Endothelial cell of umbilical vein (primary cell): ENCODE results near the gene SH3GL3. TPM values are rescaled to one million over a fixed set of nuclear protein-coding genes. Genes with fewer than 3 reads are reported as not detected.
A peak's percentile ranks its signal among the peaks of the same experiment; 100 is the strongest.

ENCODE experiments used
- BruUV-seq: library from RNA; stranded (reverse); fragments of 400-500 nt; replicated peaks from 2 replicates; lab custom pipeline; 2021; lab: Mats Ljungman, UMichigan
- CTCF ChIA-PET: fragments of 300-600, 350-600 bp; sonication (Branson Sonifier 250); formaldehyde crosslinking; loops from one replicate; lab custom pipeline; 2021; ENCODE audit warnings: antibody characterized with exemption, inconsistent platforms; lab: Charles Lee
- POLR2A ChIA-PET: fragments of 300-600, 350-600 bp; sonication (Branson Sonifier 250); formaldehyde crosslinking; loops from one replicate; lab custom pipeline; 2021; ENCODE audit warnings: antibody characterized with exemption, inconsistent platforms; lab: Charles Lee
- DNase-seq: peaks from one replicate; pipeline ENCODE4 v3.0.0-alpha.2; 2011; ENCODE audit warnings: low read depth, low spot score
- FAIRE-seq: peaks from 2 replicates; lab custom pipeline; 2011; peaks lifted over from hg19 to GRCh38; lab: Jason Lieb, UNC
- H2AFZ ChIP-seq: 2 replicates; pipeline ENCODE4 v1.6.0; 2012; ENCODE audit warnings: low read depth, low read length, control low read depth, inconsistent platforms
- H3K27ac ChIP-seq: 2 replicates; pipeline ENCODE4 v1.5.1; 2011; ENCODE audit warnings: low read depth, mild to moderate bottlenecking, control low read depth, low read length, moderate library complexity; ENCODE audit not compliant: insufficient read depth
- H3K27me3 ChIP-seq, 2 experiments: 2 replicates each; pipeline versions ENCODE4 v1.6.0 to v1.6.1; 2011; ENCODE audit warnings: low read length in 2 of 2, mixed read lengths in 1 of 2; ENCODE audit not compliant: control insufficient read depth in 2 of 2, insufficient read depth in 2 of 2
- H3K36me3 ChIP-seq, 2 experiments: 2 replicates in 1 of 2; 3 replicates in 1 of 2; pipeline ENCODE4 v1.5.1; 2011; ENCODE audit warnings: low read length in 2 of 2, mild to moderate bottlenecking in 1 of 2, moderate library complexity in 1 of 2; ENCODE audit not compliant: control insufficient read depth in 2 of 2, insufficient read depth in 2 of 2; ENCODE audit errors: extremely low read depth in 1 of 2
- H3K4me1 ChIP-seq: 3 replicates; pipeline ENCODE4 v1.5.1; 2011; ENCODE audit warnings: mild to moderate bottlenecking, low read length; ENCODE audit not compliant: control insufficient read depth, insufficient read depth; ENCODE audit errors: extremely low read depth
- H3K4me2 ChIP-seq: 2 replicates; pipeline ENCODE4 v1.6.1; 2011; ENCODE audit warnings: low read length, control low read depth, mixed read lengths; ENCODE audit not compliant: insufficient read depth
- H3K4me3 ChIP-seq, 3 experiments: fragments of 200-600 bp in 1 of 3; sonication (generic), shearing (Covaris generic) in 1 of 3; replicated peaks in 1 of 3; 2 replicates each; pipeline ENCODE4 v1.5.1; 2011 to 2016; ENCODE audit warnings: control low read depth in 3 of 3, low read length in 3 of 3, mild to moderate bottlenecking in 2 of 3, inconsistent platforms in 1 of 3, low read depth in 1 of 3, moderate library complexity in 1 of 3; ENCODE audit not compliant: insufficient read depth in 1 of 3
- H3K79me2 ChIP-seq: 2 replicates; pipeline ENCODE4 v1.6.0; 2012; ENCODE audit warnings: low read length, inconsistent platforms; ENCODE audit not compliant: control insufficient read depth, insufficient read depth
- H3K9ac ChIP-seq: replicated peaks from 2 replicates; pipeline ENCODE3; 2011; ENCODE audit warnings: low read length, control low read depth; ENCODE audit not compliant: insufficient read depth; ENCODE audit errors: extremely low read depth
- H3K9me1 ChIP-seq: replicated peaks from 3 replicates; pipeline ENCODE4 v1.6.0; 2011; ENCODE audit warnings: mild to moderate bottlenecking, low read length; ENCODE audit not compliant: control insufficient read depth, insufficient read depth; ENCODE audit errors: extremely low read depth
- H3K9me3 ChIP-seq: replicated peaks from 2 replicates; pipeline ENCODE4 v1.5.1; 2012; ENCODE audit warnings: low read length, inconsistent platforms; ENCODE audit not compliant: control insufficient read depth, insufficient read depth
- H4K20me1 ChIP-seq: replicated peaks from 2 replicates; pipeline ENCODE3; 2011; ENCODE audit warnings: mild to moderate bottlenecking, low read length; ENCODE audit not compliant: control insufficient read depth, insufficient read depth; ENCODE audit errors: extremely low read depth
- CTCF ChIP-seq, 2 donors: IDR thresholded peaks; 1 replicate in 1 of 2; 2 replicates in 1 of 2; pipeline ENCODE4 v1.5.1; 2011; ENCODE audit warnings: low read length in 2 of 2, mild to moderate bottlenecking in 2 of 2, moderate library complexity in 2 of 2, control low read depth in 1 of 2, inconsistent platforms in 1 of 2, low read depth in 1 of 2; ENCODE audit not compliant: insufficient read depth in 1 of 2; ENCODE audit errors: extremely low read depth in 1 of 2
- EZH2 ChIP-seq: IDR thresholded peaks from 2 replicates; pipeline ENCODE4 v1.6.1; 2012; ENCODE audit warnings: borderline replicate concordance, low read depth, mild to moderate bottlenecking, moderate library complexity, low read length, inconsistent platforms; ENCODE audit not compliant: severe bottlenecking
- GATA2 ChIP-seq: IDR thresholded peaks from 2 replicates; pipeline ENCODE4 v1.7.0; 2011; ENCODE audit warnings: low read depth, mild to moderate bottlenecking, moderate library complexity, mixed read lengths, low read length; ENCODE audit not compliant: insufficient read length, insufficient read depth
- MAX ChIP-seq: IDR thresholded peaks from 2 replicates; pipeline ENCODE4 v1.6.1; 2011; ENCODE audit not compliant: insufficient read depth, insufficient read length
- MYC ChIP-seq: IDR thresholded peaks from one replicate; pipeline ENCODE4 v1.6.1; 2011; ENCODE audit warnings: mild to moderate bottlenecking, low read depth, low read length
- POLR2AphosphoS5 ChIP-seq: IDR thresholded peaks from 2 replicates; pipeline ENCODE4 v1.6.1; 2012; ENCODE audit warnings: low read depth, mild to moderate bottlenecking, control low read depth, low read length, moderate library complexity; ENCODE audit not compliant: insufficient read depth
- dilution Hi-C: fragments of 300-500 bp; cut with MboI; formaldehyde crosslinking; loops from one replicate; pipeline ENCODE4 v1.15.0; 2019; ENCODE audit warnings: low sequenced_read_pairs; ENCODE audit not compliant: extremely low pct_ligation_motif_present
- intact Hi-C: fragments of 100-400 bp; cut with micrococcal nuclease; formaldehyde crosslinking; loops from one replicate; pipeline ENCODE4 v1.10.0; 2022
- polyA plus RNA-seq, 4 experiments: library from polyadenylated mRNA; depleted of rRNA in 3 of 4; stranded (reverse) in 3 of 4; unstranded in 1 of 4; fragments of >200 nt; gene quantifications; 2 replicates each; pipeline versions ENCODE4 v1.2.1 to v1.2.3, GENCODE V29; 2011 to 2012; ENCODE audit warnings: missing spikeins in 1 of 4
- total RNA-seq: library from RNA; stranded (reverse); gene quantifications from 2 replicates; pipeline ENCODE4 v1.2.3, GENCODE V29; 2021

The SH3GL3 gene
- total and polyA plus RNA-seq, 2 donors (not counting 3 experiments of a cell fraction or from before 2014, with no cell fraction given), result not detected

- BruUV-seq, result no TSS peak
- intact Hi-C loops (loop anchor here (1.0 to 10.0 kb wide), 4 partner anchors 273 to 551 kb away; partner anchors contain the start of gene C15orf40), dilution Hi-C loops (no loop called here)
- no peak overlapping the region for H3K27ac ChIP-seq
- no peaks in the 10 kb centered on the region for H3K79me2 ChIP-seq
- H3K9me3 ChIP-seq, result no peaks in the 10 kb centered on the region
- no peaks in the 10 kb centered on the region for H4K20me1 ChIP-seq
- no peaks in the 10 kb centered on the region for H3K9me1 ChIP-seq
- ChIA-PET CTCF (interaction anchor here (0.6 to 3.9 kb wide), 21 partner anchors 9 to 432 kb away, joined by 3 to 38 read pairs (median 4); partner anchors contain the start of gene SH3GL3), POLR2A (no interaction called here)
- DNase-seq (peak; percentile 21), FAIRE-seq (peak; percentile 58)
- H3K4me2 ChIP-seq, result no peak overlapping the region
- no peak overlapping the region for H3K4me3 ChIP-seq
- no peaks in the 10 kb centered on the region for H3K27me3 ChIP-seq
- TF ChIP-seq CTCF (IDR thresholded peaks at IDR 0.05; ENCODE audit: extremely low read depth in 1 of 2, insufficient read depth in 1 of 2, low read depth in 1 of 2, low read length in 2 of 2), result peak; percentile 46 to 48
- no peak for TF ChIP-seq MAX
- TF ChIP-seq MYC, result no peak
- H3K9ac ChIP-seq, result no peak overlapping the region
- no peaks in the 10 kb centered on the region for H3K4me1 ChIP-seq
- H2AFZ ChIP-seq, result no peak overlapping the region
- H3K36me3 ChIP-seq, result no peaks in the 10 kb centered on the region
These were observed 118.5 kb downstream of the SH3GL3 start for GRCh38 chr15:83565553-83566159.

- BruUV-seq, result no TSS peak
- no peak overlapping the region for H2AFZ ChIP-seq
- dilution Hi-C loops, result no loop called here
- CTCF ChIA-PET, result interaction anchor here (3.9 kb wide), 1 partner anchor 14 kb away, joined by 18 read pairs; no protein-coding TSS in a partner anchor
- no peaks in the 10 kb centered on the region for H3K9me1 ChIP-seq
- no peaks in the 10 kb centered on the region for H3K27me3 ChIP-seq
- no peak for DNase-seq
- H3K79me2 ChIP-seq, result no peaks in the 10 kb centered on the region
- FAIRE-seq, result no peak
- no peak overlapping the region for H3K9ac ChIP-seq
- TF ChIP-seq CTCF (IDR thresholded peaks at IDR 0.05; ENCODE audit: extremely low read depth in 1 of 2, insufficient read depth in 1 of 2, low read depth in 1 of 2, low read length in 2 of 2) (no peak), MYC (no peak), EZH2 (no peak), POLR2AphosphoS5 (no peak), GATA2 (no peak), MAX (no peak)
- no peak overlapping the region for H3K4me3 ChIP-seq
- H4K20me1 ChIP-seq, result no peaks in the 10 kb centered on the region
- intact Hi-C loops, result loop anchor here (10.0 kb wide), 1 partner anchor 553 kb away; the partner anchor contains the start of gene C15orf40
- no peaks in the 10 kb centered on the region for H3K4me1 ChIP-seq
- POLR2A ChIA-PET, result no interaction called here
- no peaks in the 10 kb centered on the region for H3K9me3 ChIP-seq
- no peak overlapping the region for H3K4me2 ChIP-seq
- no peak overlapping the region for H3K27ac ChIP-seq
- H3K36me3 ChIP-seq, result no peaks in the 10 kb centered on the region
These were observed 120.2 kb downstream of the SH3GL3 start for GRCh38 chr15:83567318-83567717.
